Heart left ventricle (tissue), 16 donors: ENCODE results near the gene PRSS23. TPM values are rescaled to one million over a fixed set of nuclear protein-coding genes. Genes with fewer than 3 reads are reported as not detected.

Experiments
- ATAC-seq, 4 donors: fragments of 200-7000 bp; cut with Tn5 transposase; one replicate each; pipeline ENCODE4 v1.9.1; 2020 to 2022; ENCODE audit warnings: moderate library complexity in 4 of 4, mild to moderate bottlenecking in 3 of 4, moderate number of reproducible peaks in 1 of 4
- DNase-seq, 5 donors: peaks; one replicate each; pipeline ENCODE4 v3.0.0-alpha.2; 2020
- H3K27ac ChIP-seq, 12 donors: fragments of 200-600 bp; sonication (generic) in 4 of 12; one replicate each; pipeline versions ENCODE4 v1.5.0 to v1.8.0; 2016 to 2022; ENCODE audit warnings: mild to moderate bottlenecking in 2 of 12
- H3K27me3 ChIP-seq, 9 donors: fragments of 200-600 bp; sonication (generic) in 2 of 9; one replicate each; pipeline versions ENCODE4 v1.5.1 to v1.8.0; 2016 to 2022; ENCODE audit warnings: mild to moderate bottlenecking in 3 of 9
- H3K36me3 ChIP-seq, 9 donors: fragments of 200-600 bp; sonication (generic) in 2 of 9; one replicate each; pipeline versions ENCODE4 v1.5.0 to v1.8.0; 2018 to 2022; ENCODE audit warnings: mild to moderate bottlenecking in 2 of 9
- H3K4me1 ChIP-seq, 12 donors: fragments of 200-600 bp; sonication (generic) in 4 of 12; one replicate each; pipeline versions ENCODE4 v1.5.0 to v1.8.0; 2016 to 2022; ENCODE audit warnings: mild to moderate bottlenecking in 3 of 12
- H3K4me3 ChIP-seq, 12 donors: fragments of 200-600 bp; sonication (generic) in 4 of 12; one replicate each; pipeline versions ENCODE4 v1.5.0 to v1.8.0; 2017 to 2022; ENCODE audit warnings: mild to moderate bottlenecking in 9 of 12, moderate library complexity in 4 of 12
- H3K9me3 ChIP-seq, 12 donors: fragments of 200-600 bp; sonication (generic) in 4 of 12; one replicate each; pipeline versions ENCODE4 v1.5.0 to v1.8.0; 2016 to 2022; ENCODE audit warnings: mild to moderate bottlenecking in 1 of 12
- CTCF ChIP-seq, 12 donors: fragments of 200-600 bp; sonication (generic) in 4 of 12; IDR thresholded peaks; one replicate each; pipeline versions ENCODE4 v1.5.0 to v1.8.0; 2018 to 2022; ENCODE audit warnings: antibody characterized with exemption in 12 of 12, mild to moderate bottlenecking in 5 of 12
- POLR2A ChIP-seq, 2 donors: fragments of 450-650 bp; IDR thresholded peaks; one replicate each; pipeline ENCODE4 v1.6.1; 2017; ENCODE audit warnings: antibody characterized with exemption in 2 of 2, mild to moderate bottlenecking in 2 of 2, moderate library complexity in 2 of 2
- WGBS, 4 donors: extraction: QIAGEN DNeasy Blood & Tissue Kit in 2 of 4; methylation state at CpG; one replicate each; pipeline versions ENCODE4 v1.1.5 to v1.1.7; 2013 to 2018; 5-methylcytosine and 5-hydroxymethylcytosine counted together
- intact Hi-C, 10 donors: fragments of 100-400 bp; cut with DNase I; formaldehyde crosslinking; loops; one replicate each; pipeline versions ENCODE4 v1.11.1 to v1.14.2; 2022
- polyA plus RNA-seq, 2 donors: library from polyadenylated mRNA; stranded (reverse); fragments of 200-250 nt; gene quantifications; one replicate each; pipeline ENCODE4 v1.2.3, GENCODE V29; 2013
- total RNA-seq, 9 donors: library from RNA; depleted of rRNA in 2 of 9; stranded (reverse); fragments of >200 nt in 2 of 9; fragmentation: NEBNext Ultra II Directional in 3 of 9; extraction: Animal tissue kit (Norgen Biotek cat#: 25700) in 3 of 9; gene quantifications; one replicate each; pipeline versions ENCODE4 v1.1.0 to v1.2.4, GENCODE V29; 2016 to 2023
- donor health status: ischemic (EF 13 %, LVEDD 7.1; RV severe dilation, severe dysfunction).
- donor health status: healthy with polysubstance abuse.
- donor health status: DM: no; HTN: yes; CAD: no.
- donor health status: DM: no; HTN: no; CAD: no.
- donor health status: ischemic (EF 25% LVEDD 6.9; RV normal size, moderate dysfunction).
- donor health status: ischemic (EF 25% LVEDD 5.7; RV mildly dilated, moderate dysfunction).
- donor health status: healthy.
- donor health status: DM: yes; HTN: yes; CAD: no.
- donor health status: ischemic (EF 35%, LVEDD 5.7; RV mildly dilated, moderate dysfunction).
- donor health status: nonischemic (EF 11% LVEDD 7.7; RV severe dilation, severe dysfunction).
- donor health status: DM: yes; HTN: yes; CAD: no.
- donor health status: PGD.
- donor health status: ischemic (EF 29% LVEDD 5.4; RV normal size, mild dysfunction).
- donor health status: nonischemic (EF 23%, LVEDD 6.1; RV moderate dilation, normal function).

Gene PRSS23
- total and polyA plus RNA-seq, 11 donors: 3.0 to 36.8 (median 15.9) TPM

GRCh38 chr11:86810288-86810687 lies 9.9 kb downstream of the PRSS23 start:
- WGBS, 4 donors: 86 to 91% (median 88%) methylated on average over 2 of the region's 2 CpGs
- no peak for TF ChIP-seq POLR2A (IDR thresholded peaks at IDR 0.05)
- no peak for TF ChIP-seq CTCF (IDR thresholded peaks at IDR 0.05)
- DNase-seq: no peak
- intact Hi-C loops: loop anchor here in 3 of 10 donors (5.0 to 10.0 kb wide), 6 partner anchors 203 to 955 kb away; partner anchors contain the start of gene CCDC83 (in 2 of the 3)
- no peak for ATAC-seq
- no peak overlapping the region for H3K4me3 ChIP-seq
- H3K9me3 ChIP-seq: no peaks in the 10 kb centered on the region
- H3K27me3 ChIP-seq: no peaks in the 10 kb centered on the region
- H3K27ac ChIP-seq: no peak overlapping the region
- H3K4me1 ChIP-seq: peaks cover 0 to 27% (median 11%) of the 10 kb centered on the region in 12 donors
- H3K36me3 ChIP-seq: peaks cover 0 to 5% (median 0%) of the 10 kb centered on the region in 9 donors

GRCh38 chr11:86811637-86812321 lies 11.4 kb downstream of the PRSS23 start:
- peak overlapping the region in 1 of 12 donors; percentile 80 for H3K27ac ChIP-seq
- WGBS, 4 donors: 91 to 100% (median 97%) methylated on average over 2 of the region's 2 CpGs
- no peak overlapping the region for H3K4me3 ChIP-seq
- TF ChIP-seq CTCF (IDR thresholded peaks at IDR 0.05) (no peak), POLR2A (IDR thresholded peaks at IDR 0.05) (no peak)
- ATAC-seq (no peak), DNase-seq (no peak)
- no peaks in the 10 kb centered on the region for H3K27me3 ChIP-seq
- no peaks in the 10 kb centered on the region for H3K9me3 ChIP-seq
- H3K36me3 ChIP-seq: peaks cover 0 to 5% (median 0%) of the 10 kb centered on the region in 9 donors
- intact Hi-C loops: loop anchor here in 3 of 10 donors (5.0 to 10.0 kb wide), 6 partner anchors 204 to 957 kb away; partner anchors contain the start of gene CCDC83 (in 2 of the 3)
- peaks cover 0 to 28% (median 11%) of the 10 kb centered on the region in 12 donors for H3K4me1 ChIP-seq

GRCh38 chr11:86812322-86812670 lies 12.0 kb downstream of the PRSS23 start:
- Histone ChIP-seq H3K4me1 (peaks cover 0 to 33% (median 12%) of the 10 kb centered on the region in 12 donors), H3K27ac (peak overlapping the region in 1 of 12 donors; percentile 80), H3K36me3 (peaks cover 0 to 5% (median 0%) of the 10 kb centered on the region in 9 donors), H3K9me3 (no peaks in the 10 kb centered on the region), H3K27me3 (no peaks in the 10 kb centered on the region), H3K4me3 (no peak overlapping the region)
- no peak for TF ChIP-seq CTCF (IDR thresholded peaks at IDR 0.05)
- 86 to 93% (median 89%) methylated on average over 7 of the region's 7 CpGs for WGBS, 4 donors
- DNase-seq: no peak
- intact Hi-C loops: loop anchor here in 3 of 10 donors (5.0 to 10.0 kb wide), 6 partner anchors 205 to 957 kb away; partner anchors contain the start of gene CCDC83 (in 2 of the 3)
- ATAC-seq: no peak

GRCh38 chr11:86812981-86813380 lies 12.6 kb downstream of the PRSS23 start:
- Histone ChIP-seq H3K4me3 (no peak overlapping the region), H3K27ac (peak overlapping the region in 1 of 12 donors; percentile 80), H3K4me1 (peaks cover 0 to 35% (median 12%) of the 10 kb centered on the region in 12 donors), H3K9me3 (no peaks in the 10 kb centered on the region), H3K27me3 (no peaks in the 10 kb centered on the region), H3K36me3 (peaks cover 0 to 5% (median 0%) of the 10 kb centered on the region in 9 donors)
- intact Hi-C loops: loop anchor here in 3 of 10 donors (5.0 to 10.0 kb wide), 6 partner anchors 206 to 958 kb away; partner anchors contain the start of gene CCDC83 (in 2 of the 3)
- DNase-seq: no peak
- no peak for ATAC-seq
- TF ChIP-seq POLR2A (IDR thresholded peaks at IDR 0.05) (no peak), CTCF (IDR thresholded peaks at IDR 0.05) (no peak)
- WGBS, 4 donors: 85 to 93% (median 91%) methylated on average over 1 of the region's 1 CpG
